K562 treated with DMSO at 1 percent for 12 hours (cell line): ENCODE results near the gene COQ3. TPM values are rescaled to one million over a fixed set of nuclear protein-coding genes. Genes with fewer than 3 reads are reported as not detected.

Experiments
- total RNA-seq: library from RNA; unstranded; fragments of 300-600 nt; gene quantifications from 2 replicates; pipeline ENCODE4 v1.2.3, GENCODE V29; 2022; ENCODE audit not compliant: insufficient read depth

Gene COQ3, protein sequence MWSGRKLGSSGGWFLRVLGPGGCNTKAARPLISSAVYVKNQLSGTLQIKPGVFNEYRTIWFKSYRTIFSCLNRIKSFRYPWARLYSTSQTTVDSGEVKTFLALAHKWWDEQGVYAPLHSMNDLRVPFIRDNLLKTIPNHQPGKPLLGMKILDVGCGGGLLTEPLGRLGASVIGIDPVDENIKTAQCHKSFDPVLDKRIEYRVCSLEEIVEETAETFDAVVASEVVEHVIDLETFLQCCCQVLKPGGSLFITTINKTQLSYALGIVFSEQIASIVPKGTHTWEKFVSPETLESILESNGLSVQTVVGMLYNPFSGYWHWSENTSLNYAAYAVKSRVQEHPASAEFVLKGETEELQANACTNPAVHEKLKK
- total RNA-seq = 8.6 and 15.8 TPM in 2 replicates

DNA sequence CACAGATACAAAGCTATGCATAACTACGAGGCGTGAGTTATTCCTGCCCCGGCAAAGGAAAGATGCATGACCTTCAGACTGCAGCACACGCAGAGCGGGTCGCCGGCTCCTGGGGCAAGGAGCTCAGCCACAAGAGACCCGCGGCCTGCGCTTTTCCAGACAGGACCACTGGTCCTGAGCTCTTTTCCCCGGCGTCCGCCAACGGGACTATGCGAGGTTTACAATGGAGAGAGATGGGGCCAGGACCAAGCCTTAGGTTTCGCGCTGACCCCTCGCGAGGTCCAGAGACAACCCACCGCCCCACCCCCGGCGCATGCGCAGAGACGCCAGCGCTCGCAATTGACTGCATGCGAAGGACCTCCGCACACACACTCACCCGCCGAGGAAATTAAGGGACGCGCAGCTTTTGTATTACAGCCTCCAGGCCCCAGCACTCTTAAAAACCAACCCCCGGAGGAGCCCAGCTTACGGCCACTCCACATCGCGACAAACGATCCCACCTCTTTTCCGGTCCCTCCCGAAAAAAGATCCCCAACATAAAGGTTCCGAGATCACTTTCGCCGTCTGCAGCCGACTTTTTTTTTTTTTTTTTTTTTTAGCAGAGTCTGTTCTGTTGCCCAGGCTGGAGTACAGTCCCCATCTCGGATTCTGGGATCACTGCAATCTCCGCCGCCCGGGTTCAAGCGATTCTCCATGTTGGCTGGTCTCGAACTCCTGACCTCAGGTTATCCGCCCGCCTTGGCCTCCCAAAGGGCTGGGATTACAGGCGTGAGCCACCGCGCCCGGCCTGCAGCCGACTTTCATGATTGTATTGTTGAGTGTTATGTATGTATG lies at the start of gene COQ3:
Gene COQ3 (minus strand): TSS at position 498 of the 834 bp plus-strand sequence. CDS start 16 bp downstream, at position 482.

DNA sequence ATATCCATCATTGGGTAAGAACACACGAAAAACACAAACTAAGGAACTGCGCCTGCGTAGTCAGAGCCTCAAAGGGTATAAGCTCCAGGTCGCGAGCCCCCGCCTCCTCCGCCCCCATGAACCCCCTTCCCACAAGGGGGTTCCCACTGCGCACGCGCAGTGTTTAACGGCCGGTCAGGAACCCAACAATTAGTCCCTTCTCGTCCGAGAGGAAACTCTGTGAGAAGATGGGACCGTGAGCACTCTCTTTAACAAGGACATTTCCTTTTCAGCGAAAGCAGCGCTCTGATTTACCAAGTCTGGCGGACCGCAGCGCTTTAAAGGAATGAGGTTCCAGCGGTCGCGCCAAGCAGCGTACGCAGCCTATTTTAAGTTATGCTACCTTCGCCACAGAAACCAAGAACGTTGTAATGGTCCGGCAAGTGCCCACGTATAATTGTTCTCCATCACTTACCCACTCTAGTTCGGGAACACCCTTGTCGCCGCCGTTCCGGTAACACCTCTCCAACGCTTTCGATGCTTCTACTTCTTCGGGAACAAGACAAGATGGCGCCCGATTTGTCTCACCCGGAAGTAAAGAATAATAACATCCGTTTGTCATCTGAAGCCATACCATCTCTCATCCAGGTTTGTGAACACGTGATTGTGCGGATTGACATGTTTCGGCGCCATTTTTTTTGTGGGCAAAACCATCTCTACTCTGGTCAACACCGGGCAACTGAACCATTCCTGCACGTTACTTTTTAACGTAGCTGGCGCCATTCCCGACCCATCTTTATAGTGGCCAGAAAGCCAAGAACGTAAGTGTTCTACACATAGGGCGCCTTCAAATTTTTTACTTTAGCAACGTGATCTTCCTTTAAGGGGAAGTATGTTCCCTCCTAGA lies 31.0 kb upstream of the COQ3 start, which contains the start of gene PNISR:
Gene PNISR (minus strand): TSS at position 548 of the 886 bp plus-strand sequence. CDS start 10,649 bp downstream, outside the sequence.

DNA sequence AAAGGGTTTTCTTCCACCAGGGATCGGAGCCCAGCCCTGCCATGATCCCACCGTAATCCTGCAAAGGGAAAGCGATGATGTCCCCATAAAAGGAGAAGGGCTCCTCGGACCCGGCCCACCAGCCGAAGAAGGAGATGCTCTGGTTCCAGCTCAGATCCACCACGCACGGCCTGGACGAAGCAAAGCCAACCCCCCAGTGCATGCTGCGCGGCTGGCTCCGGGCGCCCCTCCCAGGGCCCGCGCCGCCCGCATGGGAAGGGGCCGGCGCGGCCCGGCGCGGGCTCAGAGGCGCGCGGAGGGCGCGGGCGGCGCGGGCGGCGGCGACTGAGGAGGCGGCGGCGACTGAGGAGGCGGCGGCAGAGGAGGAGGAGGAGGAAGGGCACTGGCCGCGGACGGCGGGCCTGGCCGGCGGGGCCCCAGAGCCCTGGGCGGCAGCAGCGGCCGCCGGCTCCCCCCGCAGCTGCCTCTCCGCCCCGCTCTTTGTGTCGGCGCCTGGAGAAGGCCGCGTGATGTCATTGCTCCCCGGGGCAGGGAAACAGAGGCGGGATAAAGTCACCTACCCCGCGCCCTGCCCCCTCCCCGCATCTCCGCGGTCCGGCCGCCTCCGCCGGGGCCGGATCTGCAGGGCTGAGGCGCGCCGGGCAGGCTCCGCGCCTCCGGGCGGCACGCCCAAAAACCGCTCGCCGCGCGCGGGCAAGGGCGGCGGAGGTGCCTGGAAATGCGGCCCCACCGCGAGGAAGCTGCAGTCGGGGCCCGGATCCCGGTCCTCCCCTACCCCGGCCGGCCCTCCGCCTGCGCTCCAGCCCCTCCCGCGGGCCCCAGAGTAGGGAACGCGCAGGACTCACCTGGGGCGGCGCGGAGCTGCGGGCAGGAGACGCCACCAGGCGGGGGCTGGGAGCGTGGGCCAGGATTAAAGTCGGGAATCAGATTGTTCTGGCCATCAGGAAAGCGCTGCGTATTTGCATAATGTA lies 44.5 kb downstream of the COQ3 start, which contains the start of gene FAXC:
Gene FAXC (minus strand): TSS at position 504 of the 971 bp plus-strand sequence. CDS start 302 bp downstream, at position 202.

Other genes starting within 250 kb of the COQ3 start
- gene FAXC, start 44.5 kb downstream of the COQ3 start, total RNA-seq = not detected in 2 replicates
- 36.8 and 114 TPM in 2 replicates for gene PNISR, start 31.1 kb upstream of the COQ3 start, total RNA-seq
- gene USP45, start 121.2 kb upstream of the COQ3 start, total RNA-seq = 4.3 and 17.8 TPM in 2 replicates
- gene CCNC, start 174.5 kb upstream of the COQ3 start, total RNA-seq = 25.9 and 63.9 TPM in 2 replicates
- gene PRDM13, start 212.6 kb upstream of the COQ3 start, total RNA-seq = not detected in 2 replicates